Hepatocyte (in vitro differentiated cells): ENCODE measurements around the gene SMIM35. TPM values are rescaled to one million over a fixed set of nuclear protein-coding genes. Genes with fewer than 3 reads are reported as not detected.

Experiments used
- DNase-seq: peaks from one replicate; pipeline ENCODE4 v3.0.0-alpha.2; 2016; ENCODE audit warnings: low spot score
- H2AFZ ChIP-seq: fragments of 200-600 bp; sonication (generic); 2 replicates; pipeline ENCODE4 v1.6.0; 2016; ENCODE audit warnings: antibody characterized with exemption, mild to moderate bottlenecking
- H3K27ac ChIP-seq: fragments of 200-600 bp; sonication (generic); 2 replicates; pipeline ENCODE4 v1.5.1; 2016; ENCODE audit warnings: mild to moderate bottlenecking
- H3K27me3 ChIP-seq: fragments of 200-600 bp; sonication (generic); 2 replicates; pipeline ENCODE4 v1.6.1; 2016
- H3K36me3 ChIP-seq: fragments of 200-600 bp; sonication (generic); replicated peaks from 2 replicates; pipeline ENCODE4 v1.5.1; 2016; ENCODE audit warnings: low read depth; ENCODE audit not compliant: insufficient read depth
- H3K4me1 ChIP-seq: fragments of 200-600 bp; sonication (generic); 2 replicates; pipeline ENCODE4 v1.5.1; 2016; ENCODE audit warnings: mild to moderate bottlenecking, moderate library complexity; ENCODE audit not compliant: insufficient read depth
- H3K4me2 ChIP-seq: fragments of 200-600 bp; sonication (generic); 2 replicates; pipeline ENCODE4 v1.6.0; 2016
- H3K4me3 ChIP-seq: fragments of 200-600 bp; sonication (generic); 2 replicates; pipeline ENCODE4 v1.5.1; 2016; ENCODE audit warnings: mild to moderate bottlenecking
- H3K79me2 ChIP-seq: fragments of 200-600 bp; sonication (generic); 2 replicates; pipeline ENCODE4 v1.6.0; 2017; ENCODE audit warnings: mild to moderate bottlenecking
- H3K9me2 ChIP-seq: fragments of 200-600 bp; sonication (generic); replicated peaks from 2 replicates; pipeline ENCODE4 v1.6.0; 2017; ENCODE audit warnings: mild to moderate bottlenecking; ENCODE audit not compliant: insufficient read depth
- H3K9me3 ChIP-seq: fragments of 200-600 bp; sonication (generic); 2 replicates; pipeline ENCODE4 v1.5.1; 2016; ENCODE audit warnings: low read depth, mild to moderate bottlenecking
- H4K20me1 ChIP-seq: fragments of 200-600 bp; sonication (generic); 2 replicates; pipeline ENCODE4 v1.6.0; 2016; ENCODE audit warnings: mild to moderate bottlenecking; ENCODE audit not compliant: insufficient read depth, poor library complexity, severe bottlenecking
- EZH2 ChIP-seq: fragments of 200-600 bp; sonication (generic); IDR thresholded peaks from 2 replicates; pipeline ENCODE4 v1.6.1; 2016; ENCODE audit warnings: antibody characterized with exemption, mild to moderate bottlenecking, borderline replicate concordance
- EZH2phosphoT487 ChIP-seq: fragments of 200-600 bp; sonication (generic); IDR thresholded peaks from one replicate; pipeline ENCODE4 v1.6.1; 2018; ENCODE audit warnings: antibody characterized with exemption, mild to moderate bottlenecking, low read depth, moderate library complexity; ENCODE audit not compliant: unreplicated experiment, severe bottlenecking
- WGBS: methylation state at CpG from one replicate; pipeline ENCODE4 v1.1.6; 2016; ENCODE audit warnings: low lambda C conversion rate; ENCODE audit errors: missing lambda C conversion rate; 5-methylcytosine and 5-hydroxymethylcytosine counted together
- polyA plus RNA-seq: library from polyadenylated mRNA; unstranded; fragments of >200 nt; fragmentation: Nextera tagmentation; extraction: Ambion mirVana; gene quantifications from 2 replicates; pipeline ENCODE4 v1.2.1, GENCODE V29; 2016
- total RNA-seq: library from RNA; depleted of rRNA; stranded (reverse); fragments of >200 nt; gene quantifications from 2 replicates; pipeline ENCODE4 v1.2.3, GENCODE V29; 2014
- TF ChIP-seq, protein P1 (sequence below): fragments of 200-600 bp; sonication (generic); IDR thresholded peaks from 2 replicates; pipeline ENCODE4 v1.5.1; 2016; ENCODE audit warnings: antibody characterized with exemption, mild to moderate bottlenecking; ENCODE audit not compliant: poor library complexity

The SMIM35 gene
- total and polyA plus RNA-seq, 2 experiments from 2014 or later, result 0.03 TPM; not detected in 1

DNA sequence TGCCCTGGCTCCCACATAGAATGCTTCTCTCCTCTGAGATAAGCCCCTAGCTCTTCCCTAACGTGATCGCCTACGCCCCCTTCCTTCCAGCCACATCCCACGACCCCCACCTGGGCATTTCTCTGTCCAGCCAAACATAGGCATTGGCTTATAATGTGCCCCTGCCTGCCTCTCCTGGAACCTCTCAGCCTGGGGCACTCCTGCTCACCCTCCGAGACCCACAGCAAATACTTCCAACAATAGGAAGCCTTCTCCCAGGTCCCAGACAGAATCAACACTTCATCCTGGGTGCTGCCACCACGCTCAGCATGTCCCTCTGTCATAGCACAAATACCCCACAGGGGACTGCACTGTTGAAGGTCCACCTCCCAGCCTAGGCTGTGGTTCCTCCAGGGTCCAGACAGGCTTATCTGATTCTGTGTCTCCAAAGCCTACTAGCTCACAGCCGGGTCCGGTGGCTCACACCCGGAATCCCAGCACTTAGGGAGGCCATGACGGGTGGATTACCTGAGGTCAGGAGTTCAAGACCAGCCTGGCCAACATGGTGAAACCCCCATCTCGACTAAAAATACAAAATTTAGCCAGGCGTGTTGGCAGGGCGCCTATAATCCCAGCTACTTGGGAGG is 34.1 kb downstream of the SMIM35 start:
- H3K4me1 ChIP-seq, result no peaks in the 10 kb centered on the region
- H3K9me3 ChIP-seq, result no peaks in the 10 kb centered on the region
- no peak overlapping the region for H3K4me2 ChIP-seq
- H3K27me3 ChIP-seq, result no peaks in the 10 kb centered on the region
- DNase-seq, result no peak
- no peaks in the 10 kb centered on the region for H3K79me2 ChIP-seq
- no peaks in the 10 kb centered on the region for H3K9me2 ChIP-seq
- H4K20me1 ChIP-seq, result no peaks in the 10 kb centered on the region
- H3K4me3 ChIP-seq, result no peak overlapping the region
- H3K36me3 ChIP-seq, result no peaks in the 10 kb centered on the region
- TF ChIP-seq EZH2, result no peak
- TF ChIP-seq, protein P1, sequence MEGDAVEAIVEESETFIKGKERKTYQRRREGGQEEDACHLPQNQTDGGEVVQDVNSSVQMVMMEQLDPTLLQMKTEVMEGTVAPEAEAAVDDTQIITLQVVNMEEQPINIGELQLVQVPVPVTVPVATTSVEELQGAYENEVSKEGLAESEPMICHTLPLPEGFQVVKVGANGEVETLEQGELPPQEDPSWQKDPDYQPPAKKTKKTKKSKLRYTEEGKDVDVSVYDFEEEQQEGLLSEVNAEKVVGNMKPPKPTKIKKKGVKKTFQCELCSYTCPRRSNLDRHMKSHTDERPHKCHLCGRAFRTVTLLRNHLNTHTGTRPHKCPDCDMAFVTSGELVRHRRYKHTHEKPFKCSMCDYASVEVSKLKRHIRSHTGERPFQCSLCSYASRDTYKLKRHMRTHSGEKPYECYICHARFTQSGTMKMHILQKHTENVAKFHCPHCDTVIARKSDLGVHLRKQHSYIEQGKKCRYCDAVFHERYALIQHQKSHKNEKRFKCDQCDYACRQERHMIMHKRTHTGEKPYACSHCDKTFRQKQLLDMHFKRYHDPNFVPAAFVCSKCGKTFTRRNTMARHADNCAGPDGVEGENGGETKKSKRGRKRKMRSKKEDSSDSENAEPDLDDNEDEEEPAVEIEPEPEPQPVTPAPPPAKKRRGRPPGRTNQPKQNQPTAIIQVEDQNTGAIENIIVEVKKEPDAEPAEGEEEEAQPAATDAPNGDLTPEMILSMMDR, result no peak
- H2AFZ ChIP-seq, result no peak overlapping the region
- 80% methylated on average over 13 of the region's 13 CpGs for WGBS
- no peak overlapping the region for H3K27ac ChIP-seq

DNA sequence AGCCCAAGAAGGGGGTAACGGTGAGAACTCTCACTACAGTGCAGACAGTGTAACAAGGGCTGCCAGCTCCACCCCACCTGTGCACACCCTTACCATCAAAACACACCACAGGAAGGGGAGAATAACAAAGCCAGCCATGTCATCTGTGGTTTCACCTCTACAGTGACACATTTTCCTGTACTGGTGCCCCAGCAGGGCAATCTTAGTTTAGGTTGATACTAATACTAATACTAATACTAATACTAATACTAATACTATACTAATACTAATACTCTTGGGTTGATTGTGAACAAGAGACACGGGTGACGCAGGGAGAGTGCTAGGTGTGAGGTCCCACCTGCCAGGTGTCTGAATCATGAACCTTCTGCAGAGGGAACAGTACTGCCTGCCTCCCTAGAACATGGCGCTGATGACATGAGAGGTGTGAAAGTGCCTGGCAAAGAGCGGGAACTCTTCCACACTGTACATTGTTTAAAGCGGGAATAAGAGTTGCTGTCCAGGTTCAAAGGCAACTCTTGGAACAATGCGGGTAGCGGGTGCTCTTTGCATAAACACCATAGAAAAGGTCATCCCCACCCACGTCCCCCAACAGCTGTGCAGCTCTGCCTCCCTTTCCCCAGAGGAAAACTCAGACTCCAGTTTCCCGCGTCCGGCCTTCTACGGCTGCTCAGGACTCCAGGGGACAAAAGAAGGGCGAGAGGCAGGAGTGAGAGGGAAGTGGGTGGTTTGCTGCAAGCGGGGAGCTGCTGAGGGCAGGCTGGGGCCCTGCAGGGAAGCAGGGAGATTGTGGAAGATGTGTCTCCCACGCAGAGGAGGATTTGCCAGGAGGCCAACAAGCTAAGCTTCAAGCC is 34.9 kb downstream of the SMIM35 start:
- 93% methylated on average over 16 of the region's 16 CpGs for WGBS

DNA sequence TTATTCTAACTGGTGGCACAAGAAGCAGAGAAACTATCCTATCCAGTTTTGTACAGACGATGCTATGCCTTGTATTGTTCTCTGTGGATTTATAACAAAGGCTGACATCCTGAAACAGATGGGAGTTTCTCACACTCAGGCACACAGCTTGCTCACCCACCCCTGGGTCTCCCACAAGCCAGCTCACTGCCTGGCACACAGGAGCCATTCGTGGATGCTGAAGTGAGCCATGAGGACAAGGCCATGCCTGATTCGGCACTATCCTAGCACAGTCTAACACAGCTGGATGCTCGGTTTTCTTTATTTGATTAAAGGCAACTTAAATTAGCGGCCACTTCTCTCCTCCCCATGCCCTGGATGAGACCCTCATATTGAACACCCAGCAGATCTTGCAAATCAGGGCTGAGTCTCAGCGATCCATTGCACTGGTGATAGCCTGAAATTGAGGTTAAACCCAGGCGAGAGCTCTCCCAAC is 35.6 kb downstream of the SMIM35 start:
- Histone ChIP-seq H3K79me2 (no peaks in the 10 kb centered on the region), H4K20me1 (no peaks in the 10 kb centered on the region), H3K27me3 (no peaks in the 10 kb centered on the region), H3K36me3 (no peaks in the 10 kb centered on the region), H3K27ac (no peak overlapping the region), H3K4me3 (no peak overlapping the region), H2AFZ (no peak overlapping the region), H3K4me1 (no peaks in the 10 kb centered on the region), H3K4me2 (no peak overlapping the region), H3K9me3 (no peaks in the 10 kb centered on the region), H3K9me2 (no peaks in the 10 kb centered on the region)
- no peak for DNase-seq
- WGBS, result 85% methylated on average over 7 of the region's 7 CpGs
- TF ChIP-seq EZH2phosphoT487, result no peak
- TF ChIP-seq EZH2, result no peak
- TF ChIP-seq, protein P1, result no peak

More for the DNA sequence above, 34.9 kb downstream of the SMIM35 start:
- Histone ChIP-seq H3K79me2 (no peaks in the 10 kb centered on the region), H3K4me3 (no peak overlapping the region), H2AFZ (no peak overlapping the region), H3K9me2 (no peaks in the 10 kb centered on the region), H4K20me1 (no peaks in the 10 kb centered on the region), H3K4me2 (no peak overlapping the region), H3K36me3 (no peaks in the 10 kb centered on the region), H3K9me3 (no peaks in the 10 kb centered on the region), H3K4me1 (no peaks in the 10 kb centered on the region), H3K27me3 (no peaks in the 10 kb centered on the region), H3K27ac (no peak overlapping the region)
- DNase-seq, result no peak
- TF ChIP-seq EZH2 (no peak), EZH2phosphoT487 (no peak)
- TF ChIP-seq, protein P1, result no peak
